ENCODE measurements around the gene MCM5. TPM values are rescaled to one million over a fixed set of nuclear protein-coding genes. Genes with fewer than 3 reads are reported as not detected.

The MCM5 gene
- 41.5 and 87.2 TPM in 2 replicates for total RNA-seq

DNA sequence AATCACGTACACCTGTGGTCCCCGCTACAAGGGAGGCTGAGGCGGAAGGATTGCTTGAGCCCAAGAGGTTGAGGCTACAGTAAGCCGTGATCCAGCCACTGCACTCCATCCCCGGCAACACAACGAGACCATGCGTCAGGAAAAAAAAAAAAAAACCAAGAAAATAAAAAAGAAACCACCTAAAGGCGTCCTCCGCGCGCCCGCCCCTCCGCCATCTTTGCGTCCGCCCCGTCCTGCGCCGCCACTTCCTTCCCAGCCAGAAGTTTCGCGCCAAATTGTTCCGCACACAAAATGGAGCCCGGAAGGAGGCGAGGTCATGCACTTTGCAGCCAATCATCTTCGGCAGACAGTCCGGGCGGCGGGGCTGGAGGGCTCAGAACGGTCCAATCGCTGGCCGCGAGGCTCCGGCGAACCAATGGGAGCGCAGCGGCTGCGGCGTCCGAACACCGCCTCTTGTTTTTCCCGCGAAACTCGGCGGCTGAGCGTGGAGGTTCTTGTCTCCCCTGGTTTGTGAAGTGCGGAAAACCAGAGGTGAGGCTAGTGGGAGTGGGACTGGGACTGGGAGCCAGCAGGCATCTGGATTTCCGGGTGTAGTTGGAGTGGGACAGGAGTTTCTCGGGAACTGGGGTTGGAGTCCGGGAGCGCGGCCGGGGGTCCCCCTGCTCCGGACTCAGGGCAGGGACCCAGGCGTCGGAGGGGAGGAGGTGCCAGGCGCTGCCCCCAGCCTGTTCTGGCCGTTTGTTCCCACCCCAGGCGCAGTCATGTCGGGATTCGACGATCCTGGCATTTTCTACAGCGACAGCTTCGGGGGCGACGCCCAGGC is at the start of gene MCM5:
MCM5 (plus strand) TSS at position 463 of the 823 bp plus-strand sequence; CDS start at position 762, 299 bp downstream.

GRCh38 chr22:35380537-35381423 is 19.2 kb upstream of the MCM5 start, which contains the start of gene HMOX1:
HMOX1 (plus strand) TSS chr22:35381096; CDS start chr22:35381174, 78 bp downstream.

Other genes starting within 250 kb of the MCM5 start
- 13.6 and 20.3 TPM in 2 replicates for gene HMGXB4, start 142.6 kb upstream of the MCM5 start, total RNA-seq
- gene TOM1, start 100.2 kb upstream of the MCM5 start, total RNA-seq: 31.5 and 52.5 TPM in 2 replicates
- 74.1 and 184 TPM in 2 replicates for gene HMOX1, start 19.0 kb upstream of the MCM5 start, total RNA-seq
- gene RASD2, start 140.7 kb downstream of the MCM5 start, total RNA-seq: not detected in 2 replicates
- not detected in 2 replicates for gene MB, start 217.2 kb downstream of the MCM5 start, total RNA-seq
- gene APOL6, start 248.3 kb downstream of the MCM5 start, total RNA-seq: 16.2 and 18.0 TPM in 2 replicates